GM12892 (cell line): Measurements from ENCODE around the gene ATP1B1.

Experiments
- POLR2A ChIP-seq: IDR thresholded peaks from 2 replicates; pipeline ENCODE4 v1.6.1; 2011; ENCODE audit warnings: low read depth, low read length, control low read depth
- POLR2AphosphoS5 ChIP-seq: IDR thresholded peaks from 2 replicates; pipeline ENCODE4 v1.6.1; 2011; ENCODE audit warnings: low read depth, low read length, control low read depth
- TAF1 ChIP-seq: IDR thresholded peaks from 2 replicates; pipeline ENCODE4 v1.6.1; 2011; ENCODE audit warnings: low read depth, mild to moderate bottlenecking, control low read depth, low read length, borderline replicate concordance

GRCh38 chr1:169127305-169127704 is 20.8 kb downstream of the ATP1B1 start:
- no peak for TF ChIP-seq POLR2A
- no peak for TF ChIP-seq TAF1
- TF ChIP-seq POLR2AphosphoS5, result no peak
